GM12875 (cell line): Measurements from ENCODE around the gene HS3ST2.

ENCODE experiments used
- H3K4me3 ChIP-seq: one replicate; pipeline ENCODE4 v1.5.1; 2011; ENCODE audit warnings: low read depth, low read length, control low read depth
- TF ChIP-seq, protein P1 (sequence below): IDR thresholded peaks from 2 replicates; pipeline ENCODE4 v1.5.1; 2011; ENCODE audit warnings: low read depth, mild to moderate bottlenecking, control low read depth, inconsistent platforms, low read length, moderate library complexity, borderline replicate concordance; ENCODE audit not compliant: insufficient read depth

The HS3ST2 gene

DNA sequence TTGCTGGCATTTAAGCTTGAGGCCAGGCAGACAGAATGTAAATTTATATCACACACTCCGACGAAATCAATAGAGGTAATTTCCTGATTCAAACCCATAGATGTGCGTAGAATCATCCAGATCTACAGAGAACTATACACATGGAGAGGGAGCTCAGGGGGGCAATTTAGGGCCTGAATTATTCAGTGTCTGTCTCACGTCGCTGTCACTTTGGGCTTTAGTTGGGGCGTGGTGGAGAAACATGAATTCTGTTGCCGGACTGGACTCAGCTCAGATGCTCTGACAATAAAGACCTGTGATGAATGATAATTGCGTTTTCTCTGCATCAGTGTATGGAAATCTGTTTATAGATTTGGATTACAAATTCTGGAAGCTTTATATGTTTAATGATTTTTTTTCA lies 32.5 kb upstream of the HS3ST2 start:
- TF ChIP-seq, protein P1, sequence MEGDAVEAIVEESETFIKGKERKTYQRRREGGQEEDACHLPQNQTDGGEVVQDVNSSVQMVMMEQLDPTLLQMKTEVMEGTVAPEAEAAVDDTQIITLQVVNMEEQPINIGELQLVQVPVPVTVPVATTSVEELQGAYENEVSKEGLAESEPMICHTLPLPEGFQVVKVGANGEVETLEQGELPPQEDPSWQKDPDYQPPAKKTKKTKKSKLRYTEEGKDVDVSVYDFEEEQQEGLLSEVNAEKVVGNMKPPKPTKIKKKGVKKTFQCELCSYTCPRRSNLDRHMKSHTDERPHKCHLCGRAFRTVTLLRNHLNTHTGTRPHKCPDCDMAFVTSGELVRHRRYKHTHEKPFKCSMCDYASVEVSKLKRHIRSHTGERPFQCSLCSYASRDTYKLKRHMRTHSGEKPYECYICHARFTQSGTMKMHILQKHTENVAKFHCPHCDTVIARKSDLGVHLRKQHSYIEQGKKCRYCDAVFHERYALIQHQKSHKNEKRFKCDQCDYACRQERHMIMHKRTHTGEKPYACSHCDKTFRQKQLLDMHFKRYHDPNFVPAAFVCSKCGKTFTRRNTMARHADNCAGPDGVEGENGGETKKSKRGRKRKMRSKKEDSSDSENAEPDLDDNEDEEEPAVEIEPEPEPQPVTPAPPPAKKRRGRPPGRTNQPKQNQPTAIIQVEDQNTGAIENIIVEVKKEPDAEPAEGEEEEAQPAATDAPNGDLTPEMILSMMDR, result no peak

DNA sequence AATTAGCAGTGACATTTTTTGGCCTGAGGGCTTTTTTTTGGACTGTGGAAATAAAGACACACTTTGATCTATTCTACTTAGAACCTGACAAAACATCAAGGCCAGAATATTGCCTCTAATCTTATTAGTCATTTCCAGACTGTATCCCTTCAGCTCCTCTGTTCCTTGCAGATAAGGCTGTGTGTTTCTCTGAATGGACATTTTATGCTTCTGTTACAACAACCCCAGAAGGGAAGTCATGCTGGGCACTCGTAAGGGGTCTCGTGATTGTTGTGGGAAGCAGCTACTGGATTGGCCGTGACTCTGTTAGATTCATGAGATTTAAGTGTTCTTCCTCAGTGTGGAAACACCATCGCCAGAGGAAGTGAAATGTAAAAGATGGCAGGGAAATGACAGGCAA lies 31.6 kb upstream of the HS3ST2 start:
- no peak overlapping the region for H3K4me3 ChIP-seq
- TF ChIP-seq, protein P1, result no peak

More for the DNA sequence above, 32.5 kb upstream of the HS3ST2 start:
- no peak overlapping the region for H3K4me3 ChIP-seq

DNA sequence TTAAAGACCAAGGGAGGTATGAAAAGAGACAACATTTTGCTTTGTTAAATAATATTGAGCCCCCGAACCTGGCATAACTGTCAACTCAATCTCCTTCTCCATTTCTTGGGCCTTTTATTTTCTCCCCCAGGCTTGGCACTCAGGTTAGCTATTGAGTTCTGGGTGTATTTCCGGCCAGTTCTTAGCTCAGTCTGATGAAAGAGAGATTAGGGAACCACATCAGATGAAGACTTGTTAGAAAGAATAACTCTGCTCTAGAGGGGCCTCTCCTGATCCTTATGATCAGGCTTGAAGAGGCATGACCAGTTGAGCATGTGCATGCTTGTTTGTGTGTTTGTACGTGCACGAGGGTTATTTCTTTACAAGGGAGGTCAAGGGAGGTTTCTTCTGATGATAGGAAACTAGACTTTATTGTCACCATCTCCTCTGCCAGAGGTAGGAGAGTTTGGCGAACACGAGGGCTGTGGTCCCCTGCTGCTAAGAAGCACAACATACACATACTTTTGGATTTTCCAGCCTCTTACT lies 29.2 kb upstream of the HS3ST2 start:
- no peak overlapping the region for H3K4me3 ChIP-seq
- TF ChIP-seq, protein P1, result no peak

DNA sequence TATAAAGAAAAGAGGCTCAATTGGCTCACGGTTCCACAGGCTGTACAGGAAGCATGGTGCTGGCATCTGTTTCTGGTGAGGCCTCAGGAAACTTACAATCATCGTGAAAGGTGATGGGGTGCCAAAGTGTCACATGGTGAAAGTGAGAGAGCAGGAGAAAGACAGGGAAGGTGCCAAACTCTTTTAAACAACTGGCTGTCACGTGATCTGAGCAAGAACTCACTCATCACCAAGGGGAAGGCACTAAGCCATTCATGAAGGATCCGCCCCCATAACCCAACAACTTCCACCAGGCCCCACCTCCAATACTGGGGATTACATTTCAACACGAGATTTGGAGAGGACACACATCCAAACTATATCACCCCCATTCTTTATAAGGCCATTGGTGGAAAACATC lies 28.4 kb upstream of the HS3ST2 start:
- no peak overlapping the region for H3K4me3 ChIP-seq
- TF ChIP-seq, protein P1, result no peak

DNA sequence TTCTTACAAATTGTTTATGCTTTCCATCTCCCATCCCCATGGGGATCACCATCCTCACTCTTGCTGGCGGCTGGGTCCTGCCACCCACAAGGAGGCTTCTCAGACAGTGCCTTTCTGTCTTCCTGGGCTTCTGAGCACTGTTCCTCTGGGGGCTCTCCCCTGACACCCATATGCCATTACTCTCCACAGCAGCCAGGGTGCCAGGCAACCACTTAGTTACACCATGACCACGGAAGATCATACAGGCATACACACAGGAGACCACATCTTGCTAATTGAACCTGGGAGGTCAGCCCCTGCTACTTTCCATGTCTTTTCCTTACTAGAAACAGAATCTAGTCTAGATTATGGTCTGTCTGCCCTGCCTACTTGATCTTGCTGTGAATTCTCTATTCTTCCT lies 27.7 kb upstream of the HS3ST2 start:
- TF ChIP-seq, protein P1, result no peak
- no peak overlapping the region for H3K4me3 ChIP-seq

DNA sequence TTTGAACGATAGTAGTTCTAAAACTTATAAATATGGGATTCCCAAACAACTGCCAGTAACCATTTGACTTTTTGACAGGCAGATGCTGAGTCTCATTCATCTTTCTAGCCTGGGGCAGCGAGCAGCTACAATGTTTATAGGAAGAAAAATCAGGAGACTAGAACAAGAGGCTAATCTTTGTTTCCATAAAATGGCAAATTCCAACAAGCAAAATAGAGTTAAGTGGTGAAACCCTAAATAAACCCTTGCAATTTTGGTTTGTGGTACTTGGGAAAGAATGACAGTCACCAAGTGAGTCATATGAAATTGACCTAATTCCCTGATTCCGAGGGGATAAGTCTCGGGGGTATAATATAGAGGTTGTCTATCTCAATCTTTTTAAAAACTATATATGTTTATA lies 27.3 kb upstream of the HS3ST2 start:
- TF ChIP-seq, protein P1, result no peak
- no peak overlapping the region for H3K4me3 ChIP-seq

DNA sequence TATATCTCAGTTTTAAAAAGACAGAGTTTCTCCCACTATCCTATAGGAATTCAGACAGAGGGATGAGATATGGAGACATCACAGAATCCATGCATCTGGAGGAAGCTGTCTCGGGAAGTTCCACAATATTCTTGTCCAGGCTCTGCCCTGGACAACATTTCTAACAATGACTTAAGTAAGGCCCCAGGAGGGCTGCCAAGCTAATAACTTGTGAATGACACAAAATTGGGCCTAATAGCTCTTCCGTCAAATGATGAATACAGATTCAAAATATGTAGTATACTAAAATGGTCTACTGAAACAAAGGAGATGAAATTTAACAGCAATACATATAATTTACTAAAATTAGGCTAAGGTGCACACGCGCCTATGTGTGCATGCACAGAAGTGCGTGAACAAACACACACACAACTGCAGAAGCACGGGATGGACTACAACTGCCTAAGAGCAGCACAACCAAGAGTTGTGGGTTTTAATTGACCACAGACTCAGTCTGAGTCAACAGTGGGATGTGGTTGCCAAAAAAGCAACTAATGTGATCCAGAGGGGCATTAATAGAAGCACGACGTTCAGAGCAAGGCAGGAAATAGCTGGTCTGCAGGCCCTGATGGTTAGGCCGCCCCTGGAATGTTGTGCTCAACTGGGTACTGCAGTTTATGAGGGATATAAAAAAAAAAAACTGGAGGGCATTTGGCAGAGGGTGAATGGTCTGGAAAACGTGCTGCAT lies 26.3 kb upstream of the HS3ST2 start:
- TF ChIP-seq, protein P1, result no peak
- no peak overlapping the region for H3K4me3 ChIP-seq
